ENCODE data around the gene AGAP1.

- no peak for TF ChIP-seq CTCF (IDR thresholded peaks at IDR 0.05)
- TF ChIP-seq EZH2 (IDR thresholded peaks at IDR 0.05) = peak; percentile 72
These were observed 665.9 kb downstream of the AGAP1 start for GRCh38 chr2:236159778-236160170.

All from neural progenitor cell (in vitro differentiated cells).